Suprapubic skin (tissue), 4 donors: Measurements from ENCODE around the gene PCSK4.

Experiments
- CTCF ChIP-seq, 2 donors: fragments of 200-600 bp in 1 of 2; fragments of 450-650 bp in 1 of 2; sonication (generic) in 1 of 2; IDR thresholded peaks; one replicate each; pipeline ENCODE4 v1.5.1; 2016 to 2019; ENCODE audit warnings: antibody characterized with exemption in 2 of 2, mild to moderate bottlenecking in 1 of 2, moderate library complexity in 1 of 2
- EP300 ChIP-seq: sonication (generic); formaldehyde crosslinking; IDR thresholded peaks from one replicate; pipeline ENCODE4 v1.6.1; 2017; ENCODE audit warnings: antibody characterized with exemption
- POLR2A ChIP-seq, 2 donors: fragments of 450-650 bp; IDR thresholded peaks; one replicate each; pipeline ENCODE4 v1.6.1; 2017; ENCODE audit warnings: antibody characterized with exemption in 2 of 2, mild to moderate bottlenecking in 2 of 2, moderate library complexity in 2 of 2
- POLR2AphosphoS5 ChIP-seq, 3 donors: sonication (generic); formaldehyde crosslinking; IDR thresholded peaks; one replicate each; pipeline ENCODE4 v1.6.1; 2017; ENCODE audit warnings: antibody characterized with exemption in 3 of 3

- TF ChIP-seq CTCF (IDR thresholded peaks at IDR 0.05), result no peak
- no peak for TF ChIP-seq POLR2A (IDR thresholded peaks at IDR 0.05)
- no peak for TF ChIP-seq EP300
- no peak for TF ChIP-seq POLR2AphosphoS5 (IDR thresholded peaks at IDR 0.05)
Measured at GRCh38 chr19:1434577-1435060, 55.5 kb downstream of the PCSK4 start.
